GM19193 (cell line): ENCODE data around the gene EFHD2.

Experiments used
- POLR2A ChIP-seq: IDR thresholded peaks from 4 replicates; pipeline ENCODE4 v1.6.1; 2011; ENCODE audit not compliant: insufficient read depth, insufficient read length; ENCODE audit errors: extremely low read depth

The EFHD2 gene

GRCh38 chr1:15403962-15404580 lies 5.6 kb upstream of the EFHD2 start:
- no peak for TF ChIP-seq POLR2A

DNA sequence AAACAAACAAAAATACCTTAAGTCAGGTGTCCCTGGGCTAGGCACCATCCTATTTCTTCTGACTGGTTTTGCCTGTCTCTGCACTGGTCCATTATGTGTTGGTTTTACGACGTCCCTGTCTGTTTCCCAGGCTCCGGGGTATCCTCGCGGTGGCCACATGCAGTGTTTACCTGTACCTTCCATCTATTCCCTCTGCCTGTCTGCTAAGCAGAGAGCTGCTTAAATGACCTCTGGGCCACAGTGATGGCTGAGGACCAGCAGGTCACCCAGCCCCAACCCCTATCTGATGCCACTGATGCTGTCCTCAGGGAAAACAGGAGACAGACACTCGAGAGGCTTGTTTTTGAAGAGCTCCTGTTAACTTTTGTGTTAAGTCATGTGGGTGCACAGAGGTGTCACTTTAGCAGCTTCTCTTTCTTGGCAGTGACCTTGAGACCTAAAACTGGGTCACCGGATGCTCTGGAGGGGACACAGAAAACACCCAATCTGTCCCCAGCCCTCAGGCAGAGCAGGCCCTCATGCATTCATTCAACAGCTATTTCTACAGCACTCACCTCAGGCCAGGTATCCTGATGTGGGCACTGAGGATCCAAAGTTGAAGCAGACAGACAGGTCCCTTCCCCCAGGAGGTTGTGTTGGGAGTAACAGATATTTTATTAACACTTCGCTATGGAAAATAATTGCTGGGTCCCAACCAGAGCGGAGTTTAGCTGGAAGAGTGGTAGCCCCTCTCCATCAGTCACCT lies 4.4 kb upstream of the EFHD2 start:
- TF ChIP-seq POLR2A, result no peak

- TF ChIP-seq POLR2A, result no peak
Observed at GRCh38 chr1:15406614-15407559, 2.8 kb upstream of the EFHD2 start.

DNA sequence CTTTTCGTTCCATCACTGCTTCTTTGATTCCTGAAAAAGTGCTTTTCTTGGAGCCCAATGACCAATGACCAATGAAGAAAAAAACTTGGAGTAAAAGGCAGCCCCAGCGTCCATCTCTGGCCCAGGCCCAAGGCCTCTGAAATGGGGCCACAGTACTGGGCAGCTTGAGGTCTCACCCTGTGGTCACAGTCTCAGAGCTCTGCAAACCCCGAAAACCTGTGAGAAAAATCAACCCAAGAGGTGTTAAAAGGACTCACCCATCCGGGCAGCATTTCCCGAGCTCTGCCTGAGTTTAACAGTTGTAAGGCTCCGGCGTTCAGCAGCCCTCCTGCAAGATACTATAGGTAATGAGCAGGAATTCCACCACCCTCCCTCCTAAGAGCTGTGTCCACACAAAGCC lies 2.1 kb upstream of the EFHD2 start:
- no peak for TF ChIP-seq POLR2A

- no peak for TF ChIP-seq POLR2A
Observed at GRCh38 chr1:15408890-15409387, 749 bp upstream of the EFHD2 start.

- TF ChIP-seq POLR2A, result no peak
Observed at GRCh38 chr1:15410223-15410883, 665 bp downstream of the EFHD2 start.

DNA sequence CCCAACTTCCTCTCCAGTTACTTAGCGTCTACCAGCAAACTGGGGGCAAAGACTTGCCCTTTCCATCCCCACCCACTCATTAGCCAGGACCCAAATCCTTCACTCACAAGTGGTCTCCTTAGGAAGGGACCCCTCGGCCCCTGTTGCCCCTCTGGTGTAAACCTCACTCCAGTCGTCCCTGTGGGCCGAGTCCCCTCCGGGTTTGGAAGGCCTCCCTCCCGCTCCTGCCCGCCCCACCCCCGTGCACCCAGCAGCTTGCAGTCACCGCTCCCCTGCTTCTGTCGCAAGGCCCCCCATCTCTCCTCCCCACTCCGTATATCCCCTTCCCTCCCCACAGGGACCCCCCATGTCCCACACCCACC lies 1.2 kb downstream of the EFHD2 start:
- TF ChIP-seq POLR2A, result no peak

DNA sequence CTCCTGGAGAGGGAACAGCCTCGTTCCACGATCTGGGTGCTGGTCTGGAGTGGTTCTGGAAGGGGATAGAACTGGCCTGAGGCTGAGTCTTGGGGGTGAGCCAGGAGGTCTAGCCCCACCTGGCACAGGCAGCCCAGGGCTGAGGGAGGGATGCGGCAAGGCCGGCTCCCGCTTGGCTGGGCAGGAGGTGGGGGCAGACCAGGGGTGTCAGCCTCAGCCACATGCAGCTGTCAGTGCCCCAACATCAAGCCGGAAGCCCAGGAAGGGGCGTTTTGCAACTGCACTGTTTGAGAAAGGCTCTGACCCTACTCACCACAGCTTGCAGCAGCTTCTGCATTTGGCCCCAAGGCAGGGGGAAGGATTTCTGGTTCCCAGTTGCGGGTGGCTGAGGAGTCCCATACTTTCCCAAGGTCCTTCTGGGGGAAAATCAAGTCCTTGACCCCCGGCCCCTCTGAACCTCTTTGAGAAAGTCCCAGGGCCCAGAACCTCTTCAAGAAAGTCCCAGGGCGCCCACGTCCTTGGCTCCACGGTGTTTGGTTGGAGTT lies 2.0 kb downstream of the EFHD2 start:
- no peak for TF ChIP-seq POLR2A

GRCh38 chr1:15412175-15412800 lies 2.6 kb downstream of the EFHD2 start:
- no peak for TF ChIP-seq POLR2A

DNA sequence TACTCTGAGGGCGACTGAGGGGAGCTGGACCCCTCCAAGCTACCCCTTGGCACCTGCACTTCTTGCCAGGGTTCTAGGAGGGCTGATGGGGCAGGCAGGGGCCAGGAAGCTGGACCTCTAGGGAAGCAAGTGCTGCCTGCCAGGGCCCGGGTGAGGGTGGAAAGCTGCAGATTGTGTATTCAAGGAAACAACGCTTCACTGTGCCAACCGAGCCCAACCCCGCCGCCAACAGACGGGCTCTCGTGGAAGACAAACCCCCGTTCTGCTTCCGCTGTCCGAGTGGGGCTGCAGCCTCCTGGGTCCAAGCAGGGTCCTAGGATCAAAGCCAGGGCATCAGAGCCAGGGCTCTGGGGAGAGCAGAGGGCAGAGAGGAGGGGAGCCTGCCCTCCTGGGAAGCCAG lies 3.2 kb downstream of the EFHD2 start:
- no peak for TF ChIP-seq POLR2A

DNA sequence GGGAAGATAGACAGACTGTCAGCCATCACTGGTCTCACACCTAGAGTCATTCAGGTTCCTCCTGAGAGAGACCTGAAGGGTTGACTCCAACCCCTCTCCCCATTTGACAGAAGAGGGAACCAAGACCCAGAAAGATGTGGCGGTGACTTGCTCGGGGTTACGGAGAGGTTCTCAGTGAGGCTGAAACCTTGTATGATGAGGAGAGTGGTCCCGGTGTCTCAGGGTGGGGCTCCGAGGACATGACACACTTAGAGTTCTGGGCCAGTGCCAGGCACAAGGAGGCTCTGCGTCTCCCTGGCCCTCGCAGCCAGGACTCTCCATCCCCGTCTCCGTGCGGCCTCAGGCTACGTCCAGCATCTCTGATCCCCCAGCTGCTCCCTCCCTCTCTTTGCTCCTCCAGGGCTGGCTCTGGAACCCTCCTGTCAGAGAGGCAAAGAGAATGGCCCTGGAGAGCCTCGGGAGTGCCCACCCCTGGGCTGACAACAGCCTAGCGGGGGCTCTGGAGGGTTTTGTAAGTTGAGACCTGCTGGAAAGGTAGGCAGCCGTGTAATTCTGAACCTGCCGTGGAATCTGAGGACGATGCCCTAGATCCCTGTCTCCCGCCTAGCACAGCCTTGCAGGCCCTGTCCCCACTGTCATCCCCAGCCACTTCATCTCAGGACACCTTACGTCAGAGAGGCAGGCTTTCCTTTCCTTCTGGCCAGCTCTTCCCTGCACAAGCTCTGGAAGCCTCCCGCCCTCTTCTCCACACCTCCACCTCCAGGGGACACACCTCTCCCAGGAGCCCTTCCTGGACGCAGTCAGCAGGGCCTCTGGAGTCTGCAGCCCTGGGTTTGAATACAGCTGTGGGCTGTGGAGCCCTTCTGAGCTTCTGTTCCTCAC lies 4.1 kb downstream of the EFHD2 start:
- no peak for TF ChIP-seq POLR2A

- TF ChIP-seq POLR2A, result no peak
Observed at GRCh38 chr1:15414445-15414983, 4.8 kb downstream of the EFHD2 start.
